ENCODE data around the gene LRMDA.

LRMDA gene

GRCh38 chr10:76086761-76087639 is 655.6 kb downstream of the LRMDA start:
- in situ Hi-C loops (cut with HindIII; ENCODE audit: low sequenced_read_pairs): no loop called here

GRCh38 chr10:76088008-76088407 is 656.6 kb downstream of the LRMDA start:
- in situ Hi-C loops (cut with HindIII; ENCODE audit: low sequenced_read_pairs): no loop called here

- in situ Hi-C loops (cut with HindIII; ENCODE audit: low sequenced_read_pairs): no loop called here
Observed at GRCh38 chr10:76088980-76089379, 657.6 kb downstream of the LRMDA start.

- in situ Hi-C loops (cut with HindIII; ENCODE audit: low sequenced_read_pairs): no loop called here
Observed at GRCh38 chr10:76089556-76090180, 658.2 kb downstream of the LRMDA start.

GRCh38 chr10:76091926-76092325 is 660.5 kb downstream of the LRMDA start:
- in situ Hi-C loops (cut with HindIII; ENCODE audit: low sequenced_read_pairs): no loop called here

- in situ Hi-C loops (cut with HindIII; ENCODE audit: low sequenced_read_pairs): no loop called here
Observed at GRCh38 chr10:76106611-76107010, 675.2 kb downstream of the LRMDA start.

GRCh38 chr10:76108563-76109359 is 677.3 kb downstream of the LRMDA start:
- in situ Hi-C loops (cut with HindIII; ENCODE audit: low sequenced_read_pairs): no loop called here

GRCh38 chr10:76111404-76111803 is 680.0 kb downstream of the LRMDA start:
- in situ Hi-C loops (cut with HindIII; ENCODE audit: low sequenced_read_pairs): no loop called here

- in situ Hi-C loops (cut with HindIII; ENCODE audit: low sequenced_read_pairs): no loop called here
Observed at GRCh38 chr10:76111986-76112825, 680.8 kb downstream of the LRMDA start.

GRCh38 chr10:76112826-76113150 is 681.4 kb downstream of the LRMDA start:
- in situ Hi-C loops (cut with HindIII; ENCODE audit: low sequenced_read_pairs): no loop called here

- in situ Hi-C loops (cut with HindIII; ENCODE audit: low sequenced_read_pairs): no loop called here
Observed at GRCh38 chr10:76113952-76114351, 682.5 kb downstream of the LRMDA start.

- in situ Hi-C loops (cut with HindIII; ENCODE audit: low sequenced_read_pairs): no loop called here
Observed at GRCh38 chr10:76114581-76115001, 683.2 kb downstream of the LRMDA start.

- in situ Hi-C loops (cut with HindIII; ENCODE audit: low sequenced_read_pairs): no loop called here
Observed at GRCh38 chr10:76115131-76115470, 683.7 kb downstream of the LRMDA start.

- in situ Hi-C loops (cut with HindIII; ENCODE audit: low sequenced_read_pairs): no loop called here
Observed at GRCh38 chr10:76115471-76116155, 684.2 kb downstream of the LRMDA start.

- in situ Hi-C loops (cut with HindIII; ENCODE audit: low sequenced_read_pairs): no loop called here
Observed at GRCh38 chr10:76116523-76116922, 685.1 kb downstream of the LRMDA start.

- in situ Hi-C loops (cut with HindIII; ENCODE audit: low sequenced_read_pairs): no loop called here
Observed at GRCh38 chr10:76117949-76118348, 686.5 kb downstream of the LRMDA start.

GRCh38 chr10:76119036-76119435 is 687.6 kb downstream of the LRMDA start:
- in situ Hi-C loops (cut with HindIII; ENCODE audit: low sequenced_read_pairs): no loop called here

GRCh38 chr10:76119515-76119914 is 688.1 kb downstream of the LRMDA start:
- in situ Hi-C loops (cut with HindIII; ENCODE audit: low sequenced_read_pairs): no loop called here

- in situ Hi-C loops (cut with HindIII; ENCODE audit: low sequenced_read_pairs): no loop called here
Observed at GRCh38 chr10:76122056-76122455, 690.6 kb downstream of the LRMDA start.

GRCh38 chr10:76124280-76124679 is 692.9 kb downstream of the LRMDA start:
- in situ Hi-C loops (cut with HindIII; ENCODE audit: low sequenced_read_pairs): no loop called here
